ENCODE measurements around the gene SLIT1.

Gene SLIT1

DNA sequence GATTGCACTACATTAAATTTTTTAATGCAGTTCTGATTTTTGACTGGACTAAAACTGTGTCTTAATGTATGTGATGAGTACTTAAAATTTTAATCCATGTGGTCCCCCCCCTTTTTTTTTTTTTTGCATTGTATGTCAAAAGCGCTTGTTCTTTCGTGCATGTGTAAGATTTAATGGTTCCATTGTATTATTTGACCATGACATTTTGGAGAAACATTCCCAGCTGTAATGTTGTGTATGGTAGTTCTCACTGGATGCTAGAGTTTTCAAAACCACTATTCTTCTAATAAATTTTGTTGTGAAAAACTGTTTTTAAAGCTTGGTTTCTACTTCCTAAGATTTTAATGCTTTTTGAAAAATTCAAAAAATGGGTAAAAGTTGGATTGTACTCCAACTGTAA is 221.6 kb downstream of the SLIT1 start:
- DNase-seq = no peak
- H3K27ac ChIP-seq = no peak overlapping the region
- peaks cover 0 to 4% (median 0%) of the 10 kb centered on the region in 4 donors for H3K4me1 ChIP-seq
- no peaks in the 10 kb centered on the region for H3K36me3 ChIP-seq
- no peak overlapping the region for H3K4me3 ChIP-seq
- no peaks in the 10 kb centered on the region for H3K27me3 ChIP-seq
- TF ChIP-seq, protein P1, sequence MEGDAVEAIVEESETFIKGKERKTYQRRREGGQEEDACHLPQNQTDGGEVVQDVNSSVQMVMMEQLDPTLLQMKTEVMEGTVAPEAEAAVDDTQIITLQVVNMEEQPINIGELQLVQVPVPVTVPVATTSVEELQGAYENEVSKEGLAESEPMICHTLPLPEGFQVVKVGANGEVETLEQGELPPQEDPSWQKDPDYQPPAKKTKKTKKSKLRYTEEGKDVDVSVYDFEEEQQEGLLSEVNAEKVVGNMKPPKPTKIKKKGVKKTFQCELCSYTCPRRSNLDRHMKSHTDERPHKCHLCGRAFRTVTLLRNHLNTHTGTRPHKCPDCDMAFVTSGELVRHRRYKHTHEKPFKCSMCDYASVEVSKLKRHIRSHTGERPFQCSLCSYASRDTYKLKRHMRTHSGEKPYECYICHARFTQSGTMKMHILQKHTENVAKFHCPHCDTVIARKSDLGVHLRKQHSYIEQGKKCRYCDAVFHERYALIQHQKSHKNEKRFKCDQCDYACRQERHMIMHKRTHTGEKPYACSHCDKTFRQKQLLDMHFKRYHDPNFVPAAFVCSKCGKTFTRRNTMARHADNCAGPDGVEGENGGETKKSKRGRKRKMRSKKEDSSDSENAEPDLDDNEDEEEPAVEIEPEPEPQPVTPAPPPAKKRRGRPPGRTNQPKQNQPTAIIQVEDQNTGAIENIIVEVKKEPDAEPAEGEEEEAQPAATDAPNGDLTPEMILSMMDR (IDR thresholded peaks at IDR 0.05) = no peak
- intact Hi-C loops (cut with DNase I; ENCODE audit: low total_unique reads) = no loop called here
- H3K9me3 ChIP-seq = no peaks in the 10 kb centered on the region

DNA sequence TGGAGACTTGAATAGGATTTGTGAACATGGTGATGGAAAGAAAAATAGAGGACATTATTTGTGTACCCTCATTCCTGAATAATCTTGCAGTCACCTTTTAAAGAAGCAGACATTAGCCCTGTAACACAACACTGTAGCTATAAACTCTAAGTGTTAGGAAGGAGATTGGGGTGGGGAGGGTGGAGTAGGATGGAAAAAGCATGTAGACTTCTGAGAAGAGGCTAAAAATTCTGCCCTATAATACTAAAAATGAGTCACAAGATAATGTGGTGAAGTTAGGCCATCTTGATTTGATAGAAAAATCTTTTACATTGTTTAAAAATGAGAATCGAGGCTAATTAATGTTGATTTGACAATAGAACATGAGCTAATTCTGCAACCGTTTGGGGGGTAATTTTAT is 224.9 kb downstream of the SLIT1 start:
- Histone ChIP-seq H3K9me3 (no peaks in the 10 kb centered on the region), H3K4me1 (peaks cover 0 to 4% (median 0%) of the 10 kb centered on the region in 4 donors), H3K36me3 (peaks cover 0 to 13% (median 3%) of the 10 kb centered on the region in 3 donors), H3K4me3 (no peak overlapping the region), H3K27ac (no peak overlapping the region), H3K27me3 (no peaks in the 10 kb centered on the region)
- TF ChIP-seq, protein P1 (IDR thresholded peaks at IDR 0.05) = no peak
- no peak for DNase-seq
- intact Hi-C loops (cut with DNase I; ENCODE audit: low total_unique reads) = no loop called here

GRCh38 chr10:96959733-96960132 is 226.0 kb downstream of the SLIT1 start:
- TF ChIP-seq, protein P1 (IDR thresholded peaks at IDR 0.05) = no peak
- peaks cover 10 to 25% (median 14%) of the 10 kb centered on the region in 3 donors for H3K36me3 ChIP-seq
- intact Hi-C loops (cut with DNase I; ENCODE audit: low total_unique reads) = no loop called here

DNA sequence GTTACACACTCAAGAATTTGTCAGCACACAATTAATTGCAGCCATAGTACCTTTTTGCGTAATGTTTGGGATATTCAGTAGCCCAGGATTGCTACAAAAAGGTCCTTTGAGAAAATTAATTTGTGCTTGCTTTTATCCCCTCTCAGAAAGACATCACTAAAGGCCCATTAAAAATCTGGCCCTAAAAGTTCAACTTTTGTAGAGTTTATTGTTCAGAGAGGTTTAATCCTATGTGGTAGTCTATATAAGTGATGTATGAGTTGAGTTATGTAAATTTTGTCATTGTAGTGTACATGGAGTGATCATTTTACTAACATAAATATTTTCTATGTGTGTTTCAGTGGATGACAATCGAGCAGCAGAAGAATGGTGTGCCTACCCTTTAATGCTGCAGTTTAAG is 227.7 kb downstream of the SLIT1 start:
- Histone ChIP-seq H3K27me3 (no peaks in the 10 kb centered on the region), H3K36me3 (peaks cover 11 to 26% (median 19%) of the 10 kb centered on the region in 3 donors), H3K27ac (no peak overlapping the region), H3K4me1 (peaks cover 0 to 4% (median 0%) of the 10 kb centered on the region in 4 donors), H3K4me3 (no peak overlapping the region), H3K9me3 (no peaks in the 10 kb centered on the region)
- TF ChIP-seq, protein P1 (IDR thresholded peaks at IDR 0.05) = no peak
- intact Hi-C loops (cut with DNase I; ENCODE audit: low total_unique reads) = no loop called here
- DNase-seq = no peak

More at GRCh38 chr10:96959733-96960132, 226.0 kb downstream of the SLIT1 start:
- Histone ChIP-seq H3K4me1 (peaks cover 0 to 4% (median 0%) of the 10 kb centered on the region in 4 donors), H3K27ac (no peak overlapping the region), H3K4me3 (no peak overlapping the region), H3K27me3 (no peaks in the 10 kb centered on the region), H3K9me3 (no peaks in the 10 kb centered on the region)
- DNase-seq = no peak

- Histone ChIP-seq H3K36me3 (peaks cover 11 to 32% (median 19%) of the 10 kb centered on the region in 3 donors), H3K4me3 (no peak overlapping the region), H3K27me3 (no peaks in the 10 kb centered on the region), H3K4me1 (peaks cover 0 to 4% (median 0%) of the 10 kb centered on the region in 4 donors), H3K27ac (no peak overlapping the region), H3K9me3 (no peaks in the 10 kb centered on the region)
- DNase-seq = no peak
- TF ChIP-seq, protein P1 (IDR thresholded peaks at IDR 0.05) = no peak
- intact Hi-C loops (cut with DNase I; ENCODE audit: low total_unique reads) = no loop called here
These were observed 230.0 kb downstream of the SLIT1 start for GRCh38 chr10:96955794-96956193.

GRCh38 chr10:96951954-96952353 is 233.8 kb downstream of the SLIT1 start:
- H3K4me3 ChIP-seq = no peak overlapping the region
- TF ChIP-seq, protein P1 (IDR thresholded peaks at IDR 0.05) = no peak
- no peaks in the 10 kb centered on the region for H3K27me3 ChIP-seq
- no peaks in the 10 kb centered on the region for H3K4me1 ChIP-seq
- intact Hi-C loops (cut with DNase I; ENCODE audit: low total_unique reads) = no loop called here
- no peak overlapping the region for H3K27ac ChIP-seq
- no peak for DNase-seq
- H3K9me3 ChIP-seq = no peaks in the 10 kb centered on the region
- peaks cover 17 to 34% (median 29%) of the 10 kb centered on the region in 3 donors for H3K36me3 ChIP-seq
